HG02759 (cell line): ENCODE results near the gene HPCAL1.

Experiments
- ATAC-seq: cut with Tn5 transposase; IDR thresholded peaks from one replicate; pipeline ENCODE4 v1.9.1; 2021; ENCODE audit warnings: mild to moderate bottlenecking, moderate library complexity; ENCODE audit not compliant: unreplicated experiment

The HPCAL1 gene

GRCh38 chr2:10347562-10347948 is 44.9 kb downstream of the HPCAL1 start:
- no peak for ATAC-seq

- ATAC-seq: no peak
Measured at GRCh38 chr2:10348891-10349290, 46.2 kb downstream of the HPCAL1 start.

- ATAC-seq: no peak
Measured at GRCh38 chr2:10350761-10351160, 48.1 kb downstream of the HPCAL1 start.

- no peak for ATAC-seq
Measured at GRCh38 chr2:10352361-10352760, 49.7 kb downstream of the HPCAL1 start.

- no peak for ATAC-seq
Measured at GRCh38 chr2:10352972-10353371, 50.3 kb downstream of the HPCAL1 start.

- no peak for ATAC-seq
Measured at GRCh38 chr2:10353931-10354330, 51.2 kb downstream of the HPCAL1 start.

- ATAC-seq: no peak
Measured at GRCh38 chr2:10354399-10354798, 51.7 kb downstream of the HPCAL1 start.

- ATAC-seq: no peak
Measured at GRCh38 chr2:10355471-10356438, 53.1 kb downstream of the HPCAL1 start.

- ATAC-seq: no peak
Measured at GRCh38 chr2:10356439-10356811, 53.7 kb downstream of the HPCAL1 start.

- ATAC-seq: no peak
Measured at GRCh38 chr2:10357193-10358169, 54.8 kb downstream of the HPCAL1 start.

GRCh38 chr2:10359246-10359645 is 56.5 kb downstream of the HPCAL1 start:
- no peak for ATAC-seq

GRCh38 chr2:10359731-10360329 is 57.1 kb downstream of the HPCAL1 start:
- no peak for ATAC-seq

GRCh38 chr2:10360460-10360849 is 57.8 kb downstream of the HPCAL1 start:
- no peak for ATAC-seq

- ATAC-seq: no peak
Measured at GRCh38 chr2:10360850-10361588, 58.3 kb downstream of the HPCAL1 start.

GRCh38 chr2:10362096-10362897 is 59.6 kb downstream of the HPCAL1 start:
- no peak for ATAC-seq

- ATAC-seq: no peak
Measured at GRCh38 chr2:10362898-10363454, 60.3 kb downstream of the HPCAL1 start.

- no peak for ATAC-seq
Measured at GRCh38 chr2:10363861-10364610, 61.3 kb downstream of the HPCAL1 start.

- ATAC-seq: no peak
Measured at GRCh38 chr2:10365412-10365811, 62.7 kb downstream of the HPCAL1 start.
